Sigmoid colon (tissue), 4 donors: ENCODE measurements around the gene RPH3AL.

Experiments
- CTCF ChIP-seq, 4 experiments: fragments of 450-650 bp in 3 of 4; fragments of 200-600 bp in 1 of 4; IDR thresholded peaks; one replicate each; pipeline ENCODE4 v1.5.1; 2016 to 2019; ENCODE audit warnings: antibody characterized with exemption in 4 of 4, mild to moderate bottlenecking in 3 of 4, moderate library complexity in 2 of 4
- EP300 ChIP-seq, 4 donors: sonication (generic); formaldehyde crosslinking; IDR thresholded peaks; one replicate each; pipeline ENCODE4 v1.6.1; 2017; ENCODE audit warnings: antibody characterized with exemption in 4 of 4
- POLR2A ChIP-seq, 2 donors: fragments of 450-650 bp; IDR thresholded peaks; one replicate each; pipeline ENCODE4 v1.6.1; 2016; ENCODE audit warnings: antibody characterized with exemption in 2 of 2, mild to moderate bottlenecking in 2 of 2, moderate library complexity in 2 of 2

DNA sequence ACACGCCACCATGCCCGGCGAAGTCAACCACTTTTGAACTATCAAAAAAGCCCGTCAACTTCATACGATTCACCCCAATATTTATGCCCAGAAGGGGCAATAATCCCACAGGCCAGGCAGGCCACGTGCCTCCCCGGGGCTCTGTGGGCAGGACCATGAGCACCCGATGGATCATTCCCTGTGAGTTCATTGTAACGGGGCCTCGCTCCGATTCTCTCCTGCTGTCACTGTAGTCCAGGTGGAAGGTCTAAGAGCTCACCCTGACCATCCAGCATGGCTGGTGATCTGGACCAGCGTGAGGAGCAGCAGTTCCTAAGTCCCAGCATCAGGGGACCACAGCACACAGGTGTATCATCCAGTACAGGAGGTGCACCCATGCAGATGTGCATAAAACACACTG lies 93.7 kb downstream of the RPH3AL start:
- no peak for TF ChIP-seq CTCF (IDR thresholded peaks at IDR 0.05)
- no peak for TF ChIP-seq POLR2A (IDR thresholded peaks at IDR 0.05)
- no peak for TF ChIP-seq EP300 (IDR thresholded peaks at IDR 0.05)
